DND-41 (cell line): ENCODE measurements around the gene BCAP29.

Experiments
- ATAC-seq: fragments of 200-7000 bp; cut with Tn5 transposase; 3 replicates; pipeline ENCODE4 v1.9.1; 2021; ENCODE audit warnings: low read depth; ENCODE audit not compliant: insufficient read depth
- DNase-seq: peaks from one replicate; pipeline ENCODE4 v3.0.0-alpha.2; 2020
- H2AFZ ChIP-seq: 2 replicates; pipeline ENCODE4 v1.6.0; 2012; ENCODE audit warnings: low read depth, low read length
- H3K27ac ChIP-seq: 2 replicates; pipeline ENCODE4 v1.5.1; 2012; ENCODE audit warnings: low read length, inconsistent platforms
- H3K27me3 ChIP-seq: fragments of 200-600 bp; sonication (generic); 2 replicates; pipeline ENCODE4 v1.6.0; 2012; ENCODE audit warnings: low read length, mild to moderate bottlenecking, inconsistent platforms; ENCODE audit not compliant: insufficient read depth, poor library complexity
- H3K36me3 ChIP-seq: 2 replicates; pipeline ENCODE4 v1.5.1; 2012; ENCODE audit warnings: low read length, inconsistent platforms; ENCODE audit not compliant: insufficient read depth
- H3K4me1 ChIP-seq: 2 replicates; pipeline ENCODE4 v1.5.1; 2012; ENCODE audit warnings: mild to moderate bottlenecking, low read length; ENCODE audit not compliant: insufficient read depth
- H3K4me2 ChIP-seq: 2 replicates; pipeline ENCODE4 v1.6.0; 2012; ENCODE audit warnings: mild to moderate bottlenecking, moderate library complexity, low read length, inconsistent platforms; ENCODE audit not compliant: insufficient read depth
- H3K4me3 ChIP-seq, 2 experiments: fragments of 200-600 bp in 1 of 2; shearing (Covaris generic) in 1 of 2; 2 replicates each; pipeline ENCODE4 v1.5.1; 2012 to 2016; ENCODE audit warnings: inconsistent platforms in 2 of 2, low read length in 2 of 2, mild to moderate bottlenecking in 2 of 2, low read depth in 1 of 2, moderate library complexity in 1 of 2
- H3K79me2 ChIP-seq: 2 replicates; pipeline ENCODE4 v1.6.0; 2012; ENCODE audit warnings: low read length, inconsistent platforms; ENCODE audit not compliant: insufficient read depth
- H3K9ac ChIP-seq: 2 replicates; pipeline ENCODE4 v1.6.0; 2012; ENCODE audit warnings: low read depth, mild to moderate bottlenecking, inconsistent platforms, low read length, moderate library complexity
- H3K9me3 ChIP-seq: 2 replicates; pipeline ENCODE4 v1.5.1; 2012; ENCODE audit warnings: low read length, moderate library complexity, mild to moderate bottlenecking, inconsistent platforms; ENCODE audit not compliant: insufficient read depth, severe bottlenecking
- H4K20me1 ChIP-seq: 2 replicates; pipeline ENCODE4 v1.6.0; 2012; ENCODE audit warnings: low read length; ENCODE audit not compliant: insufficient read depth
- EZH2 ChIP-seq: IDR thresholded peaks from 3 replicates; pipeline ENCODE4 v1.6.1; 2012; ENCODE audit warnings: borderline replicate concordance, low read depth, mild to moderate bottlenecking, moderate library complexity, low read length, inconsistent platforms; ENCODE audit not compliant: severe bottlenecking
- TF ChIP-seq, protein P1 (sequence below): IDR thresholded peaks from 2 replicates; pipeline ENCODE4 v1.5.1; 2012; ENCODE audit warnings: borderline replicate concordance, low read length, moderate library complexity, mild to moderate bottlenecking; ENCODE audit not compliant: poor library complexity, severe bottlenecking; ENCODE audit errors: extremely low read depth

The BCAP29 gene

GRCh38 chr7:107644309-107644974, 64.4 kb downstream of the BCAP29 start:
- no peaks in the 10 kb centered on the region for H3K27me3 ChIP-seq

GRCh38 chr7:107652642-107653041, 72.6 kb downstream of the BCAP29 start:
- no peaks in the 10 kb centered on the region for H3K36me3 ChIP-seq
- no peak overlapping the region for H3K27ac ChIP-seq
- H3K4me3 ChIP-seq = no peak overlapping the region
- no peaks in the 10 kb centered on the region for H3K9me3 ChIP-seq
- no peaks in the 10 kb centered on the region for H3K4me1 ChIP-seq
- DNase-seq = no peak
- H4K20me1 ChIP-seq = no peaks in the 10 kb centered on the region
- H3K79me2 ChIP-seq = no peaks in the 10 kb centered on the region
- ATAC-seq = no peak
- no peak overlapping the region for H3K9ac ChIP-seq
- no peak for TF ChIP-seq EZH2
- TF ChIP-seq, protein P1, sequence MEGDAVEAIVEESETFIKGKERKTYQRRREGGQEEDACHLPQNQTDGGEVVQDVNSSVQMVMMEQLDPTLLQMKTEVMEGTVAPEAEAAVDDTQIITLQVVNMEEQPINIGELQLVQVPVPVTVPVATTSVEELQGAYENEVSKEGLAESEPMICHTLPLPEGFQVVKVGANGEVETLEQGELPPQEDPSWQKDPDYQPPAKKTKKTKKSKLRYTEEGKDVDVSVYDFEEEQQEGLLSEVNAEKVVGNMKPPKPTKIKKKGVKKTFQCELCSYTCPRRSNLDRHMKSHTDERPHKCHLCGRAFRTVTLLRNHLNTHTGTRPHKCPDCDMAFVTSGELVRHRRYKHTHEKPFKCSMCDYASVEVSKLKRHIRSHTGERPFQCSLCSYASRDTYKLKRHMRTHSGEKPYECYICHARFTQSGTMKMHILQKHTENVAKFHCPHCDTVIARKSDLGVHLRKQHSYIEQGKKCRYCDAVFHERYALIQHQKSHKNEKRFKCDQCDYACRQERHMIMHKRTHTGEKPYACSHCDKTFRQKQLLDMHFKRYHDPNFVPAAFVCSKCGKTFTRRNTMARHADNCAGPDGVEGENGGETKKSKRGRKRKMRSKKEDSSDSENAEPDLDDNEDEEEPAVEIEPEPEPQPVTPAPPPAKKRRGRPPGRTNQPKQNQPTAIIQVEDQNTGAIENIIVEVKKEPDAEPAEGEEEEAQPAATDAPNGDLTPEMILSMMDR = no peak
- no peak overlapping the region for H2AFZ ChIP-seq
- H3K27me3 ChIP-seq = no peaks in the 10 kb centered on the region
- H3K4me2 ChIP-seq = no peak overlapping the region

More at GRCh38 chr7:107644309-107644974, 64.4 kb downstream of the BCAP29 start:
- H3K4me1 ChIP-seq = no peaks in the 10 kb centered on the region
- H3K4me3 ChIP-seq = no peak overlapping the region
- TF ChIP-seq, protein P1 = no peak
- TF ChIP-seq EZH2 = no peak
- H3K9ac ChIP-seq = no peak overlapping the region
- no peaks in the 10 kb centered on the region for H3K9me3 ChIP-seq
- DNase-seq = no peak
- H4K20me1 ChIP-seq = no peaks in the 10 kb centered on the region
- no peak for ATAC-seq
- no peak overlapping the region for H3K27ac ChIP-seq
- H3K36me3 ChIP-seq = no peaks in the 10 kb centered on the region
- no peak overlapping the region for H3K4me2 ChIP-seq
- H2AFZ ChIP-seq = no peak overlapping the region
- H3K79me2 ChIP-seq = no peaks in the 10 kb centered on the region

- Histone ChIP-seq H4K20me1 (no peaks in the 10 kb centered on the region), H3K4me1 (peaks cover 23% of the 10 kb centered on the region), H3K4me2 (no peak overlapping the region), H2AFZ (no peak overlapping the region), H3K27ac (no peak overlapping the region), H3K4me3 (no peak overlapping the region), H3K27me3 (no peaks in the 10 kb centered on the region), H3K9ac (no peak overlapping the region), H3K36me3 (no peaks in the 10 kb centered on the region), H3K9me3 (no peaks in the 10 kb centered on the region), H3K79me2 (no peaks in the 10 kb centered on the region)
- no peak for TF ChIP-seq EZH2
- TF ChIP-seq, protein P1 = no peak
- DNase-seq (no peak), ATAC-seq (no peak)
Observed at GRCh38 chr7:107658467-107658866, 78.4 kb downstream of the BCAP29 start.
